SK-N-MC (cell line): ENCODE results near the gene CELSR2.
"Not testable (repeated sequence)": the region's sequence is repeated elsewhere in the genome, so short reads cannot be mapped to it uniquely, and the experiment has no call there.

Source experiments
- DNase-seq: peaks from one replicate; pipeline ENCODE4 v3.0.0-alpha.2; 2011; ENCODE audit warnings: low read depth, low spot score
- H3K27ac ChIP-seq: fragments of 200-600 bp; sonication (generic); 2 replicates; pipeline ENCODE4 v1.5.1; 2016; ENCODE audit warnings: mixed run types
- H3K36me3 ChIP-seq: fragments of 200-600 bp; sonication (generic); 2 replicates; pipeline ENCODE4 v1.6.1; 2017; ENCODE audit warnings: antibody characterized with exemption, low read length, mixed read lengths; ENCODE audit not compliant: insufficient read depth
- H3K4me3 ChIP-seq: fragments of 200-600 bp; sonication (generic); 2 replicates; pipeline ENCODE4 v1.5.1; 2016
- H3K9ac ChIP-seq: fragments of 200-600 bp; sonication (generic); 2 replicates; pipeline ENCODE4 v1.8.0; 2017; ENCODE audit warnings: mixed run types, mixed read lengths; ENCODE audit not compliant: insufficient read length
- H3K9me3 ChIP-seq: fragments of 200-600 bp; sonication (generic); 2 replicates; pipeline ENCODE4 v1.6.1; 2017; ENCODE audit warnings: low read depth, mild to moderate bottlenecking, antibody characterized with exemption, low read length, moderate library complexity, mixed read lengths
- EZH2 ChIP-seq: fragments of 200-600 bp; sonication (generic); IDR thresholded peaks from one replicate; pipeline ENCODE4 v1.6.1; 2017; ENCODE audit warnings: antibody characterized with exemption
- FOXP2 ChIP-seq: optimal IDR thresholded peaks from 2 replicates; pipeline ENCODE3; 2011; ENCODE audit warnings: mild to moderate bottlenecking, moderate library complexity; ENCODE audit not compliant: insufficient read depth; ENCODE audit errors: extremely low read length, control extremely low read depth
- POLR2AphosphoS5 ChIP-seq: IDR thresholded peaks from 2 replicates; pipeline ENCODE4 v1.6.1; 2012; ENCODE audit warnings: mild to moderate bottlenecking, low read depth, low read length, borderline replicate concordance

The CELSR2 gene

GRCh38 chr1:109210058-109210457 lies 39.3 kb upstream of the CELSR2 start:
- Histone ChIP-seq H3K4me3 (no peak overlapping the region), H3K9me3 (no peaks in the 10 kb centered on the region), H3K9ac (no peak overlapping the region), H3K27ac (no peak overlapping the region), H3K36me3 (peaks cover 2% of the 10 kb centered on the region)
- no peak for TF ChIP-seq EZH2
- TF ChIP-seq POLR2AphosphoS5, result no peak
- no peak for DNase-seq

GRCh38 chr1:109213345-109213823 lies 36.0 kb upstream of the CELSR2 start:
- TF ChIP-seq POLR2AphosphoS5 (no peak), EZH2 (no peak), FOXP2 (no peak)
- Histone ChIP-seq H3K9ac (no peak overlapping the region), H3K27ac (0 out of 2 replicates have a peak overlapping the region, but pooled peaks have one; percentile 7), H3K9me3 (no peaks in the 10 kb centered on the region), H3K4me3 (peak overlapping the region; percentile 100), H3K36me3 (peaks cover 32% of the 10 kb centered on the region)
- DNase-seq, result no peak

GRCh38 chr1:109213824-109214693 lies 35.3 kb upstream of the CELSR2 start, which contains the start of gene SARS1:
SARS1 (plus strand) TSS chr1:109213918; CDS start chr1:109213993, 75 bp downstream.
- no peaks in the 10 kb centered on the region for H3K9me3 ChIP-seq
- TF ChIP-seq FOXP2, result no peak
- TF ChIP-seq POLR2AphosphoS5, result peak; percentile 96
- peak within 1 kb of the TSS; percentile 100 for H3K4me3 ChIP-seq
- H3K36me3 ChIP-seq, result peaks cover 37% of the 10 kb centered on the region
- H3K27ac ChIP-seq, result peak within 1 kb of the TSS; percentile 96
- no peak for DNase-seq
- peak within 1 kb of the TSS; percentile 98 for H3K9ac ChIP-seq

GRCh38 chr1:109214695-109215623 lies 34.4 kb upstream of the CELSR2 start:
- Histone ChIP-seq H3K9ac (peak overlapping the region; percentile 98), H3K27ac (peak overlapping the region; percentile 96), H3K36me3 (peaks cover 45% of the 10 kb centered on the region), H3K4me3 (peak overlapping the region; percentile 100), H3K9me3 (no peaks in the 10 kb centered on the region)
- peak; percentile 75 for DNase-seq
- TF ChIP-seq EZH2 (no peak), FOXP2 (no peak), POLR2AphosphoS5 (peak; percentile 19; the same call in 1 of the 2 replicates)

GRCh38 chr1:109216662-109217061 lies 32.7 kb upstream of the CELSR2 start:
- peaks cover 61% of the 10 kb centered on the region for H3K36me3 ChIP-seq
- DNase-seq, result no peak
- TF ChIP-seq FOXP2, result no peak
- TF ChIP-seq EZH2, result no peak
- TF ChIP-seq POLR2AphosphoS5, result no peak
- no peaks in the 10 kb centered on the region for H3K9me3 ChIP-seq
- H3K9ac ChIP-seq, result no peak overlapping the region
- H3K4me3 ChIP-seq, result peak overlapping the region; percentile 100; the same call in 1 of the 2 replicates
- H3K27ac ChIP-seq, result 0 out of 2 replicates have a peak overlapping the region, but pooled peaks have one; percentile 11

GRCh38 chr1:109218516-109218915 lies 30.8 kb upstream of the CELSR2 start:
- TF ChIP-seq EZH2 (no peak), FOXP2 (no peak), POLR2AphosphoS5 (no peak)
- Histone ChIP-seq H3K27ac (no peak overlapping the region), H3K9me3 (no peaks in the 10 kb centered on the region), H3K36me3 (peaks cover 76% of the 10 kb centered on the region), H3K4me3 (no peak overlapping the region), H3K9ac (no peak overlapping the region)
- DNase-seq, result no peak

- DNase-seq, H3K9ac ChIP-seq: not testable (repeated sequence)
- peaks cover 87% of the 10 kb centered on the region for H3K36me3 ChIP-seq
Observed at GRCh38 chr1:109221201-109221600, 28.1 kb upstream of the CELSR2 start.

GRCh38 chr1:109225308-109225707 lies 24.0 kb upstream of the CELSR2 start:
- H3K4me3 ChIP-seq, result no peak overlapping the region
- no peak for DNase-seq
- no peaks in the 10 kb centered on the region for H3K9me3 ChIP-seq
- H3K27ac ChIP-seq, result peak overlapping the region; percentile 25; the same call in 1 of the 2 replicates
- peaks cover 88% of the 10 kb centered on the region for H3K36me3 ChIP-seq
- TF ChIP-seq EZH2, result no peak
- TF ChIP-seq POLR2AphosphoS5, result no peak
- TF ChIP-seq FOXP2, result no peak
- no peak overlapping the region for H3K9ac ChIP-seq

More at GRCh38 chr1:109221201-109221600, 28.1 kb upstream of the CELSR2 start:
- not testable (repeated sequence) for H3K4me3 ChIP-seq, H3K27ac ChIP-seq, H3K9me3 ChIP-seq
